ENCODE measurements around the gene OR51B4.

DNA sequence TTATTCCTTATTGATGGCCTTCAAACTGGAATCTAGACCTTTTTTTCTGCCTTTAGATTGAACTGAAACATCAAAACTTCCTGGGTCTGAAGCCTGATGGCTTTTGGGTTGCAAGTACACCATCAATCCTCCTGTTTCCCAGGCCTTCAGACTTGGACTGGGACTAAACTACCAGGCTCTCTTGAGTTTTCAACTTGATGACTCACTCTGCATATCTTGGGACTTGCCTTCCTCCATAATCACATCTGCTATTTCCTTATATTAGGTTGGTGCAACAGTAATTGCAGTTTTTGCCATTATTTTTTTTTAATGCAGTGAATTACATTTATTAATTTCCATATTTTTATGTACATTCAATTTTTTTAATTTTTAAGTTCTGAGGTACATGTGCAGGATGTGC lies 34.6 kb upstream of the OR51B4 start:
- TF ChIP-seq CTCF (IDR thresholded peaks at IDR 0.05) (no peak), POLR2AphosphoS5 (IDR thresholded peaks at IDR 0.05; ENCODE audit: insufficient read depth in 1 of 2, low read depth in 1 of 2) (no peak)

Measured in vagina (tissue), 2 donors.